ENCODE data around the gene GNAT1. TPM values are rescaled to one million over a fixed set of nuclear protein-coding genes. Genes with fewer than 3 reads are reported as not detected.

GNAT1 gene
- total and polyA plus RNA-seq, 2 of the 13 experiments (the other 11 are each of a cell fraction or from before 2014, with no cell fraction given), result 0.15 TPM; not detected in 1

- Histone ChIP-seq H3K4me1 (ENCODE audit: insufficient read depth, low read length) (peaks cover 75% of the 10 kb centered on the region), H3K9me3 (ENCODE audit: low read length) (no peaks in the 10 kb centered on the region), H2AFZ (ENCODE audit: low read length) (no peak within 1 kb of the TSS), H3K4me3 (replicated peaks in 1 of 3; ENCODE audit: insufficient read depth in 1 of 3, low read depth in 2 of 3, low read length in 3 of 3) (peak within 1 kb of the TSS; percentile 67 to 84 (median 81)), H3K9ac (ENCODE audit: insufficient read depth, low read depth, low read length) (peak within 1 kb of the TSS; percentile 71), H3K79me2 (ENCODE audit: insufficient read depth, low read length) (peaks cover 7% of the 10 kb centered on the region), H3K36me3 (replicated peaks in 1 of 2; ENCODE audit: control insufficient read depth in 1 of 2, insufficient read depth in 2 of 2, low read length in 2 of 2) (0 out of 5 replicates have a peak, but pooled peaks cover 0 to 4% of the 10 kb centered on the region in 2 experiments), H3K27me3 (ENCODE audit: control insufficient read depth in 1 of 2, insufficient read depth in 2 of 2, low read length in 2 of 2) (peaks cover 0 to 15% of the 10 kb centered on the region in 2 experiments; a peak in 2 of 5 replicates), H4K20me1 (ENCODE audit: insufficient read depth, low read length) (no peaks in the 10 kb centered on the region), H3K27ac (ENCODE audit: extremely low read length, insufficient read depth, low read length) (no peak within 1 kb of the TSS), H3K4me2 (ENCODE audit: low read depth, low read length) (peak within 1 kb of the TSS; percentile 91)
- POLR2A ChIA-PET, result interaction anchor here (0.9 to 3.7 kb wide), 4 partner anchors 12 to 56 kb away, joined by 3 to 23 read pairs (median 4); no protein-coding TSS in a partner anchor
- DNase-seq (ENCODE audit: low spot score) (peak; percentile 32), ATAC-seq (peak; percentile 76), FAIRE-seq (no peak)
- BruUV-seq (replicated peaks), result no TSS peak
- WGBS (ENCODE audit: low lambda C conversion rate), result no CpG with 5 or more reads among the region's 98 CpGs
- CTCF ChIA-PET (ENCODE audit: low intra/inter-chr PET ratio, low total read pairs), result interaction anchor here (0.9 to 3.0 kb wide), 3 partner anchors 20 to 34 kb away, joined by 3 to 22 read pairs (median 4); no protein-coding TSS in a partner anchor
- intact Hi-C loops (cut with micrococcal nuclease; ENCODE audit: unreplicated experiment), result loop anchor here (1.0 kb wide), 2 partner anchors 34 kb away; no protein-coding TSS in a partner anchor
- in situ Hi-C loops (cut with HindIII; ENCODE audit: extremely low pct_ligation_motif_present, low pct_unique_long_range_greater_than_20kb), result no loop called here
- TF ChIP-seq STAG1 (CRISPR knock-in tag; IDR thresholded peaks at IDR 0.05) (peak; percentile 66), ZNF777 (CRISPR knock-in tag; IDR thresholded peaks at IDR 0.05) (0 out of 2 replicates have a peak, but pooled peaks have one; percentile 48), SAP130 (CRISPR knock-in tag; IDR thresholded peaks at IDR 0.05; ENCODE audit: low read depth) (peak; percentile 18; the same call in 1 of the 2 replicates), HOXD1 (CRISPR knock-in tag; IDR thresholded peaks at IDR 0.05) (no peak), POLR2A (IDR thresholded peaks at IDR 0.05; ENCODE audit: insufficient read depth in 1 of 2, low read depth in 2 of 2, low read length in 2 of 2) (0 out of 4 replicates have a peak, but pooled peaks of 1 of the 2 experiments have one; percentile 32), MAZ (IDR thresholded peaks at IDR 0.05; ENCODE audit: borderline replicate concordance, low read depth, low read length) (no peak), MAZ (CRISPR knock-in tag; IDR thresholded peaks at IDR 0.05; ENCODE audit: low read depth) (peak; percentile 46; the same call in 1 of the 2 replicates), ZBTB14 (CRISPR knock-in tag; IDR thresholded peaks at IDR 0.05) (peak; percentile 75), ZNF253 (CRISPR knock-in tag; IDR thresholded peaks at IDR 0.05; ENCODE audit: borderline replicate concordance) (no peak), ARNT2 (CRISPR knock-in tag; IDR thresholded peaks at IDR 0.05; ENCODE audit: low read depth) (0 out of 2 replicates have a peak, but pooled peaks have one; percentile 39), REXO4 (CRISPR knock-in tag; IDR thresholded peaks at IDR 0.05; ENCODE audit: borderline replicate concordance) (no peak), RBFOX2 (IDR thresholded peaks at IDR 0.05; ENCODE audit: low read depth, low read length) (peak; percentile 66; the same call in 1 of the 2 replicates), BRF2 (CRISPR knock-in tag; IDR thresholded peaks at IDR 0.05) (no peak), ZHX2 (IDR thresholded peaks at IDR 0.05; ENCODE audit: low read depth) (no peak), ZHX2 (CRISPR knock-in tag; IDR thresholded peaks at IDR 0.05; ENCODE audit: borderline replicate concordance) (peak; percentile 46; the same call in 1 of the 2 replicates)
Measured at GRCh38 chr3:50154840-50155490, 36.4 kb upstream of the GNAT1 start, which contains the start of gene SEMA3F. TSS of gene SEMA3F (plus strand) at chr3:50155324. CDS start at chr3:50159623, 4,299 bp downstream.

Measured in HepG2 (cell line).